HepG2 (cell line): ENCODE data around the gene ATOSB. TPM values are rescaled to one million over a fixed set of nuclear protein-coding genes. Genes with fewer than 3 reads are reported as not detected.

Experiments used
- CSRNP2 ChIP-seq: sonication (generic); formaldehyde crosslinking; conservative IDR thresholded peaks from 2 replicates; pipeline ENCODE4 v1.8.0; 2022; ENCODE audit warnings: low read depth, missing genetic modification reagents
- GLMP ChIP-seq: sonication (generic); formaldehyde crosslinking; IDR thresholded peaks from 2 replicates; pipeline ENCODE4 v1.9.0; 2021; ENCODE audit warnings: missing genetic modification reagents, mild to moderate bottlenecking, borderline replicate concordance
- HNF4A ChIP-seq: sonication (generic); formaldehyde crosslinking; IDR thresholded peaks from 2 replicates; pipeline ENCODE4 v1.4.0; 2020; ENCODE audit warnings: missing genetic modification reagents
- KIAA2018 ChIP-seq: sonication (generic); formaldehyde crosslinking; IDR thresholded peaks from 2 replicates; pipeline ENCODE4 v1.5.0; 2020; ENCODE audit warnings: mild to moderate bottlenecking, missing genetic modification reagents, borderline replicate concordance
- PAF1 ChIP-seq: IDR thresholded peaks from 2 replicates; pipeline ENCODE4 v1.6.1; 2016; ENCODE audit warnings: missing genetic modification reagents, missing compliant biosample characterization
- TFE3 ChIP-seq: IDR thresholded peaks from 2 replicates; pipeline ENCODE4 v1.6.1; 2016
- TSC22D2 ChIP-seq: sonication (generic); formaldehyde crosslinking; IDR thresholded peaks from 2 replicates; pipeline ENCODE4 v1.5.1; 2020; ENCODE audit warnings: missing genetic modification reagents, mild to moderate bottlenecking, borderline replicate concordance
- ZBTB21 ChIP-seq: sonication (generic); formaldehyde crosslinking; IDR thresholded peaks from 2 replicates; pipeline ENCODE4 v1.4.0; 2020; ENCODE audit warnings: missing genetic modification reagents
- ZNF329 ChIP-seq: sonication (generic); formaldehyde crosslinking; IDR thresholded peaks from 2 replicates; pipeline ENCODE4 v1.9.0; 2021; ENCODE audit warnings: low read depth, mild to moderate bottlenecking, missing genetic modification reagents
- ZNF430 ChIP-seq: sonication (generic); formaldehyde crosslinking; IDR thresholded peaks from 2 replicates; pipeline ENCODE4 v1.9.0; 2021; ENCODE audit warnings: mild to moderate bottlenecking, missing genetic modification reagents
- ZNF580 ChIP-seq: IDR thresholded peaks from 2 replicates; pipeline ENCODE4 v1.6.1; 2016; ENCODE audit warnings: low read depth, borderline replicate concordance
- polyA plus RNA-seq, 8 experiments: library from polyadenylated mRNA; depleted of rRNA in 3 of 8; stranded (reverse) in 7 of 8; unstranded in 1 of 8; fragments of >200 nt; fragmentation: Illumina TruSeq in 4 of 8; extraction: Trizol in 4 of 8; gene quantifications; 2 replicates each; pipeline versions ENCODE4 v1.2.1 to v1.2.3, GENCODE V29; 2011 to 2016; ENCODE audit warnings: low read depth in 4 of 8, missing spikeins in 1 of 8, mixed read lengths in 1 of 8; ENCODE audit not compliant: insufficient read depth in 1 of 8
- total RNA-seq, 5 experiments: library from RNA; depleted of rRNA; stranded (reverse); fragments of >200 nt; fragmentation: Illumina TruSeq; extraction: Trizol; gene quantifications; 2 replicates each; pipeline ENCODE4 v1.2.3, GENCODE V29; 2016; ENCODE audit warnings: low read depth in 1 of 5

The ATOSB gene
- total and polyA plus RNA-seq, 2 of the 13 experiments (the other 11 are each of a cell fraction or from before 2014, with no cell fraction given), result 1.9 to 6.4 TPM

- TF ChIP-seq ZNF329 (CRISPR knock-in tag), result 0 out of 2 replicates have a peak, but pooled peaks have one; percentile 54
- no peak for TF ChIP-seq PAF1 (CRISPR knock-in tag)
- TF ChIP-seq TFE3, result peak; percentile 44; the same call in 1 of the 2 replicates
- TF ChIP-seq ZNF430, result peak; percentile 76; the same call in 1 of the 2 replicates
- peak; percentile 81; the same call in 1 of the 2 replicates for TF ChIP-seq ZNF580 (CRISPR knock-in tag)
- TF ChIP-seq ZBTB21 (CRISPR knock-in tag), result peak; percentile 41; the same call in 1 of the 2 replicates
- TF ChIP-seq GLMP (CRISPR knock-in tag), result no peak
- no peak for TF ChIP-seq TSC22D2 (CRISPR knock-in tag)
- TF ChIP-seq HNF4A, result peak; percentile 35; the same call in 1 of the 2 replicates
- no peak for TF ChIP-seq KIAA2018 (CRISPR knock-in tag)
- no peak for TF ChIP-seq CSRNP2 (CRISPR knock-in tag)
Observed at GRCh38 chr9:35096035-35096849, 19.4 kb downstream of the ATOSB start, which contains the start of gene PIGO (continued).
